LoVo (cell line): ENCODE measurements around the gene RNF130.
"Not testable (repeated sequence)": the region's sequence is repeated elsewhere in the genome, so short reads cannot be mapped to it uniquely, and the experiment has no call there.

Source experiments
- DNase-seq: peaks from one replicate; pipeline ENCODE4 v3.0.0-alpha.2; 2016; ENCODE audit warnings: low spot score

The RNF130 gene

DNA sequence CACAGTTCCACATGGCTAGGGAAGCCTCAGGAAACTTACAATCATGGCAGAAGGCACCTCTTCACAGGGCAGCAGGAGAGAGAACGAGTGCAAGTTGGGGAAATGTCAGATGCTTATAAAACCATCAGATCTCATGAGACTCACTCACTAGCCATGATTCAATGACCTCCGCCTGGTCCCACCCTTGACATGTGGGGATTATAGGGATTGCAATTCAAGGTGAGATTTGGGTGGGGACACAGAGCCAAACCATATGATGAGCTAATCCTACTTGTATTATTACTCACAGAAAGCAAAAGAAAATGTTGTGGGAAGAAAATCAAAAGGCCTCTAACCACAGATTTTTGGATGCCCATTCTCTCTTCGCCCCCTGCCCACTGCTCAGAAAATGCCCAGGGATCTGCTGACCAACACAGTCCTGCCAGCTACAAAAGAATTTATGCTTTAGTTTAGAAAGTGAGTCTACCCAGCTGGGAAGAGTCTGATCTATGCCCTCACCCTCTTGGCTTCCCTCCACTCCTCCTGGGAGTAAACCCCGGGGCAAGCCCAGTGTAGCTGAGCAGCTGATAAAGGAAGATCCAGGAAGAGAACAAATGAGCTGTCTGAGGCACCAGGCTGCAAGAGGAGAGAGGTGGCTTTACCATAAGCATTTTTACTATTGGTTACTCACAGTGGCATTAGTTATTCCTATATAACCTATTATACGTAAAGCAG lies 53.1 kb downstream of the RNF130 start:
- no peak for DNase-seq

DNA sequence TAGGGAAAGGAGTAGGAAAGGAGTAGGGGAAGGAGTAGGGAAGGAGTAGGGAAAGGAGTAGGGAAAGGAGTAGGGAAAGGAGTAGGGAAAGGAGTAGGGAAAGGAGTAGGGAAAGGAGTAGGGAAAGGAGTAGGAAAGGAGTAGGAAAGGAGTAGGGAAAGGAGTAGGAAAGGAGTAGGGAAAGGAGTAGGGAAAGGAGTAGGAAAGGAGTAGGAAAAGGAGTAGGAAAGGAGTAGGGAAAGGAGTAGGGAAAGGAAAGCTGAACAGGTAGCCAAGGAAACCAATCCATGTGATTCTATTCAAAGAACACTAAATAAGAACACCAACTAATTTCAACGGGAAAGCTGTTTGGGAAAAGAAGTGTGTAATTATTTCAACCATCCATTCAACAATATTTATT lies 56.0 kb downstream of the RNF130 start:
- DNase-seq: not testable (repeated sequence)

DNA sequence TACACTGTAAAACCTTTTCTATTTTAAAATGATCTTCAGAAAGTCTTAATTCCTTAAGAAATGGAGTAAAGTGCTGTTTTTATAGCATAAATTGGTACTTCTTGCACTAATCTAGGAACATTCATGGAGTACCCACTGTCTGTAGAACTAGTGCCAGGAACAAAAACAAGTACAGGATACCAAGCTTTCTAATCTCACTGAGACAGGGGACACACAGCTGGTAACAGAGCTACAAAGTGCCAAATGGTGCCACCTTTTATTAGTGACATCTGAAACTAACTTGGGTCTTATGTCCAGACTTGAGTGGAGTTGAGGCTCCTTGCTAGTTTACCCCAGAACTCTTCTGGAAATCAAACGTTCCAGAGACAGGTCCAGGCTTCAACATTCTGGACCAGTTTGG lies 57.9 kb downstream of the RNF130 start:
- no peak for DNase-seq

- DNase-seq: no peak
These were observed 59.2 kb downstream of the RNF130 start for GRCh38 chr5:180012316-180012715.

DNA sequence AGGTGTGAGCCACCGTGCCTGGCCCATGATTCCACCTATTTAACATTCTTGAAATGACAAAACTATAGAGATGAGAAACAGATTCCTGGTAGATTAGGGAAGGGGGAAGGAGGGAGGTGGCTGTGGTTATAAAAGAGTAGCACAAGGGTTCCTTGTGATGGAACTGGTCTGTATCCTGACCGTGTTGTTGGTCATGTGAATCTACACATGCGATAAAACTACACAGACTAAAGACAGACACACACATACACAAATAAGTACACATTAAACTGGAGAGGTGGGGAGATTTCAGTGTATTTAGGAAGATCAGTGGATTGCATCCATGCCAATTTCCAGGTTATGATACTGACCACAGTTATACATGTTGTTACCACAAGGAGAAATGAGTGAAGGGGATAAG lies 60.9 kb downstream of the RNF130 start:
- no peak for DNase-seq

GRCh38 chr5:180009581-180009980 lies 62.0 kb downstream of the RNF130 start:
- no peak for DNase-seq

DNA sequence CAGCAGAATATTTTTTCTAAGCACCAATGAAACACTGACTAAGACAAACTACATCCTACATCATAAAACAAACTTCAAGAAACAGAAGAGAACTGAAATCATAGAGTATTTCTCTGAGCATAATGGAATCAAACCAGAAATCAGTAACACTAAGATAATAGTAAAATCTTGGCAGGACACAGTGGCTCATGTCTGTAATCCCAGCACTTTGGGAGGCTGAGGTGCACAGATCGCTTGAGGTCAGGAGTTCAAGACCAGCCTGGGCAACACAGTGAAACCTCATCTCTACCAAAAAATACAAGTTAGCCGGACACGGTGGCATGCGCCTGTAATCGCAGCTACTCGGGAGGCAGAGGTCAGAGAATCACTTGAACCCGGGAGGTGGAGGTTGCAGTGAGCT lies 63.1 kb downstream of the RNF130 start:
- no peak for DNase-seq

GRCh38 chr5:180007582-180007981 lies 64.0 kb downstream of the RNF130 start:
- DNase-seq: no peak

DNA sequence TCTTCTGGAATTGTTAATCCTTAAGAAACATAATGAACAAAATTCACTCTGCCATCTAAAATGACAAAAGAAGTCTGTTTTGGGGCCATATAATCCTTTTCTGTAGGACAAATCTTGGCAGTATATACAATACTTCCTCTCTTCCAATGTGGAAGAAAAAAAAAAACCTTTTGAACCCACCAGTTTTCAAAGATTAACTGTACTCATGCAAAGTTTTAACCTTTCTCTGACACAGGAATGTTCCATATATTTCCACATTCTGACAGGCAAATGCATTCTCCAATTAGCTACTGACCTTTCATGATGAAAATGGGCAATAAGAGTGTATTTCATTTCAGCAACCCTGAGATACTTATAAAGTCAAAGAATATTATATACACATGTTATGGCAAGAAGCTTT lies 65.4 kb downstream of the RNF130 start:
- DNase-seq: no peak

GRCh38 chr5:180003127-180003526 lies 68.4 kb downstream of the RNF130 start:
- no peak for DNase-seq

DNA sequence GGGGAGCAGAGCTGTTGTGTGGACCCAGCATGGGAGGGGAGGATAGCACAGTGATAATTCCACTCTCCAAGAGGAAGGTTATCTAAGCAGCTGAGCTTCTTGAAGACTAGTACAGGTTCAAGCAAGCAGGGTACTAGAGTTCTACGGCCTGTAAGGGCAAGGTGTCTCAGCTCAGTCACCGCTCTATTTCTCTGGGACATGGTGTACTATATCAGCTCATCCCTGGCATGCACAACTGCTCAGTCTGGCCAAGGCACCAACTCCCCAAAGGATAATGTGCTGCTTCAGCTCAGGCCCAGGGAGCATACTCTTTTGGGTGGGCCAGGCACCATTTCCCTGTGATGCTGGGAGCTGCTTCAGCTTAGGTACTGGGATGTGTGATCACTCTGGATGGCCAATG lies 69.8 kb downstream of the RNF130 start:
- DNase-seq: no peak

GRCh38 chr5:180001136-180001535 lies 70.4 kb downstream of the RNF130 start:
- DNase-seq: no peak

GRCh38 chr5:179998485-179998884 lies 73.1 kb downstream of the RNF130 start:
- DNase-seq: no peak

DNA sequence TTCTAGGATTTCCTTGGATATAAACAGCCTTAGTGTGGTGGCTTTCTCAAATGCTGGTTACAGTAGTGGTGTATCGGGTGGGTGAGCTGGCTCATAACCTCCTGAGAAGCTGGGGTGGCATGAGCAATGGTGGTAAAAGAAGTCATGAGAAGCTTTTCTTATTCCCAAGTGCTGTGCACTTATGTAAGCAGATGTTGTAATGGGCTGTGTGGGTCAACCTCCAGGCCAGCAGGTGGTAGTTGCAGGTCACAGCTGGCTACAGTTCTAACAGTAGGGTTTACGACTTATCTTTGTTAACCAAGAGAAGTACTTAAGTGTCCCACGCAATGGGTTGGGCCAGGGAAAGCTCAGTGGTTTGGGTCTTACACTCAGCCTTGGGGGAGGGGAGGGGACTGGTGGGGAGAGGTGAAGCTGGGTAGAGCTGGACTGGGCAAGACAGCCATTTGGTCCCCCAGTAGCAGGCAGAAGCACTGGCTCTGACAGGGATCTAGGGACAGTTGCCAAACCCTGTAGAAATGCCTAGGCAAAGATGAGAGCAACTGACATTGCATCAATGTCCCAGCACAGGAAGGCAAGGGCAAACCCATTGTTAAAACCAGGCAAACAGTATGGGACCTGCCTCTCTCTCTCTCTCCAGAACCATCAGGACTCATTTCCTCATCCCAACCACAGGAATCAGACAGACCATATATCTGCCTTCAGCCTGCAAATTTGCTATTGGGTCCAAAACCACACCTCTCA lies 76.8 kb downstream of the RNF130 start:
- no peak for DNase-seq

GRCh38 chr5:179992855-179993254 lies 78.7 kb downstream of the RNF130 start:
- not testable (repeated sequence) for DNase-seq

DNA sequence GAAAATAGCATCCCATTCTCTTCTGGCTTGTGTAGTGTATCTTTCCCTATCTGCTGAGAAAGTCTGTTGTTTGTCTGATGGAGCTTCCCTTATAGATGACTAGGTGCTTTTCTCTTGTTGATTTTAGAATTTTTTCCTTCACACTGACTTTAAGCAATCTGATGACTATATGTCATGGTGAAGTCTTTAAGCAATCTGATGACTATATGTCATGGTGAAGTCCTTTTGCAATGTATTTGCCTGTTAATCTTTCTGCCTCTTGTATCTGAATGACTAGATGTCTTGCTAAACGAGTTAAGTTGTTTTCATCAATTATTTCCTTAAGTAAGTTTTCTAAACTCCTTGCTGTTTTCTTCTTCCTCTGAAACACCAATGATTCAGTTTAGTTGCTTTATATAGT lies 80.5 kb downstream of the RNF130 start:
- DNase-seq: no peak

DNA sequence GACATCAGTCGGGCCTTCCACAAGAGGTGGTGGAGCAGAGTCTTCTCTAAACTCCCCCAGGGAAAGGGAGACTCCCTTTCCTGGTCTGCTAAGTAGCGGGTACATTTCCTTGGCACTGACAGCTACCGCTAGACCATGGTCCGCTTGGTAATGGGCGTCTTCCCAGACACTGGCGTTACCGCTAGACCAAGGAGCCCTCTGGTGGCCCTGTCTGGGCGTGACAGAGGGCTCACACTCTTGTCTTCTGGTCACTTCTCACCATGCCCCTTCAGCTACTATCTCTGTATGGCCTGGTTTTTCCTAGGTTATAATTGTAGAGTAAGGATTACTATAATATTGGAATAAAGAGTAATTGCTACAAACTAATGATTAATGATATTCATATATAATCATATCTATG lies 81.0 kb downstream of the RNF130 start:
- not testable (repeated sequence) for DNase-seq

GRCh38 chr5:179986328-179986727 lies 85.2 kb downstream of the RNF130 start:
- no peak for DNase-seq

DNA sequence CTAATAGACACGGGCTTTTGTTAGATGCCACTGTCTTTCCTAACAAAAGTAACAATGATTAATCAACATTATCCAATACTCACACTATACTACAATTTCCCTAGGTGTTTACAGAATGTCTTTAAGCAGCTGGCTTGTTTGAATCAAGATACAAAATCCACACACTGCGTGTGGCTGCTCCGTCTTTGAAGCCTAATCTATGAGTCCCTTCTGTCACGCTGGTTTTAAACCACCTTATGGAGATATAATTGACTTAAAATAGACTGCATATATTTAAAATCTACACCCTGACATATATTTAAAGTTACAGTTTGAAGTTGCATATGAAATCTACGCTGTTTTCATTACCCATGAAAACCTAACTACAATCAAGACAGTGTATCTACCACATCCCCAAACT lies 89.9 kb downstream of the RNF130 start:
- DNase-seq: no peak

GRCh38 chr5:179980767-179981166 lies 90.8 kb downstream of the RNF130 start:
- no peak for DNase-seq

DNA sequence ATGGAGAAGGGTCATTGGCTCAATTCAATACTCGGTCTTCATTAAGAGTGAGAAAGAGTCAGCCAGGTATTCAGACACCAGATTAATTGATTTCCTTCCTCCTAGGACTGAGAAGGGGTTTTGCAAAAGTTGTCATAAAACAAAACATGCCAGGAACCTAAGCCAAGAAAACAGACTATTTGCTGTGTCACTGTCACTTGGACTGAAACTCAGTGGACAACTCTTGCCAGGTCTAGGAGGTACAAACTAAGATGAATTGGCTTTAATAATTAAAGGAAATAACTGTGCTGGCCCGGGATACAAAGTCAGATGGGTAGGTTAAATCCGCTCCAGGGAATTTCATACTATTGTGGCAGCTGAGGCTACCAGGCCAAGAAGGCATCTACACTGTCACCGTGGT lies 92.8 kb downstream of the RNF130 start:
- no peak for DNase-seq

DNA sequence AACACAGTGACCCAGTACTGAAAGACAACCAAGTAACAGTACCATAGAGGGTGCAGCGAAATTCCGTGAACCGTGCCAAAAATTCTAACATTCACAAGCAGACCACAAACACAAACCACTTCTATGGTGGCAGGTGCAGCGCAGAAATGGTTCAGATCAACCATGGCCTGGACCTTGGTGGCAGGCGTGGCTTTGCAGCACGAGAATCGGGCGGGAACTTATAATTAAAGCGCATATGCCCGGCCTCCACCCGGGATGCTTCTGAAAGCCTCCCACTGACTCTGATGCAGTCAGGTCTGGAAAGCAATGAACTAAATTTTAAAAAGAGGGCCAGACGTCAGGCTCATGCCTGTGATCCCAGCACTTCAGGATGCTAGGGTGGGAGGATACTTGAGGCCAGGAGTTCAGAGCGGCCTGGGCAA lies 95.8 kb downstream of the RNF130 start:
- DNase-seq: no peak

DNA sequence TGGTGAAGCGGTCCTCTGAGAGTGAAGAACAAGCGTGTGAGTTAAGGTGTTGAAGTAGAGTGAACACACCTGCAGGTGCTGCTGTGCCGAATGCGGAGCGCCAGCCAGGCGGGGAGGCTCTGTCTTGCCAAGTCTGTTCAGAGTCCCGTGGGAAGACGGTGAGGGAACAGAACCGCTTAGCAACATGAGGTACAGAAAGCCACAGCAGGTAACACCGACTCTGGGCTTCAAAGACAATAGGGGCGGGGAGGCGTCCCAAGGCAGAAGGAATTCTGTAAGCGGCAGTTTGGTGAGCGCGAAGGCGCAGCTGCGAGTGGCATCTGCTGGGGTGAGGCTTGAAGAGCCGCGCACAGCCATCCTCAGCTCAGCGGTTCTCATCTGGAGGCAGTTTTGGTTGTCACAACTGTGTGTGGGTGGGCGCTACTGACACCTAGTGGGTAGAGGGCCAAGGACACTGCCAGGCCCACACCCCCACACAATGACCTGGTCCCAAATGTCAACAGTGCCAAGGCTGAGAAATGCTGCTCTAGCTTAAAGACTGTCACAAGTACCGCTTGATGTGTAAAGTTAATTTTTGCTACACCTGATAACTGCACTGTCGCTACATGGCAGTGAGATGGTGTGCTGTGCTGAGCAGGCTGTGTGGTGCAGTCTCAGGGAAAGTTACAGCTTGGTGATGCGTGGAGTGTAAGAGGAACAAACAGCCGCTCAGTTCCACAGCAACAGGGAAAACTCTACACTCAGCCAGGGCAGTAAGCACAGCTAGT lies 96.4 kb downstream of the RNF130 start:
- DNase-seq: peak; percentile 3
